HG03108 (cell line): ENCODE data around the gene TGFBR1.

Experiments used
- ATAC-seq: cut with Tn5 transposase; IDR thresholded peaks from one replicate; pipeline ENCODE4 v1.9.1; 2021; ENCODE audit warnings: moderate library complexity; ENCODE audit not compliant: unreplicated experiment

The TGFBR1 gene

DNA sequence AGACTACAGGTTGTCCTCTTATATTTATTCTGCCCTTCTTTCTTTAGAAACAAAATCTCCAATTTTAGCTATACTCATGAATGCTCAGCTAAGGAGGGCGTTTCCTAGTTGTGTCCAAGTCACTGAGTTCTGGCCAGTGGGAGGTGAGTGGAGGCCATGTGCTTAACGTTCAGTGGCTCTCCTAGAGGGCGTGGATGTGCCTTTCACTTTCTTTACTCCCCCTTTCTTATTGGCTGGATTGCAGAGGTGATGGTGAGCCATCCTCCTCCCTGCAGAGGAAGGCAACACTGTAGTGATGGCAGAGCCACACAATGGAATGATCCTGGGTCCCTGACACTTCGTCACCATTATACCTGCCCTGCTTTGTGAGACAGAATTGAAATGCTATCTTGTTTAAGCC, 62.2 kb downstream of the TGFBR1 start:
- no peak for ATAC-seq

DNA sequence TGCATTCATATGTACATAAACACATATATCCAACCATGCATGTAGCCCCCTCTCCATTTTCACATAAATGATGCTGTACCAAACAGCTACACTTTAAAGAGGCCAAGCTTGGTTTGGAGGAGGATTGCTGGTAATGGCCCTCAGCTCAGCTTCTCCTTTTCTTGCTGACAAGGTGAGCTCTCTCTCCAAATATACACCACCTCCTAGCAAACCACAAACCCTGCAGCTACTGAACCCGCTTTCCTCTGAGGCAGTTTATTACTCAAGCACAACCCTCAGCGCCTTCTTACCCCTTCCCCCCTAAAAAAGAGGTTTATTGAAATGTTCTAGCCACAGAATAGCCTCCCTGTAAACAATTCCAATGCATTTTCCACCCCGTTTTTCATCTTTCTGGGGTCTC, 62.8 kb downstream of the TGFBR1 start:
- no peak for ATAC-seq

DNA sequence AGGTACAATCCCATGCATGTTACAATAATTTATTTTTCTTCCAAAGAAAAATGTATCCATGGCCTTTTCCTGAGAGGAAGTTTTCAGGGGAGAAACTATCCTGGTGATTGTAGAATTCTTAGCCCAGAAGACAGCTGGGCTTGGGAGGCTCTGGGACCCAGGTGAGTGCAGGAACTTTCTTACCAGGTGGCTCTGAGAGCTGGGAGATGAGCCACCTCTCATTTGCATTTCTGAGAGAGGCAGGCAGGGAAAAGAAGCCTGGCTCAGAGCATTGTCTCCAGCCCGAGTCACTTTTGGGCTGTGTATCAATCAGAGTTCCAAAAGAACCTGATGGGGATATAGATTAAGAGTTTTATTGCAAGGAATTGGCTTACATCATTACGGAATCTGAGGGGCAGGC, 64.2 kb downstream of the TGFBR1 start:
- no peak for ATAC-seq

DNA sequence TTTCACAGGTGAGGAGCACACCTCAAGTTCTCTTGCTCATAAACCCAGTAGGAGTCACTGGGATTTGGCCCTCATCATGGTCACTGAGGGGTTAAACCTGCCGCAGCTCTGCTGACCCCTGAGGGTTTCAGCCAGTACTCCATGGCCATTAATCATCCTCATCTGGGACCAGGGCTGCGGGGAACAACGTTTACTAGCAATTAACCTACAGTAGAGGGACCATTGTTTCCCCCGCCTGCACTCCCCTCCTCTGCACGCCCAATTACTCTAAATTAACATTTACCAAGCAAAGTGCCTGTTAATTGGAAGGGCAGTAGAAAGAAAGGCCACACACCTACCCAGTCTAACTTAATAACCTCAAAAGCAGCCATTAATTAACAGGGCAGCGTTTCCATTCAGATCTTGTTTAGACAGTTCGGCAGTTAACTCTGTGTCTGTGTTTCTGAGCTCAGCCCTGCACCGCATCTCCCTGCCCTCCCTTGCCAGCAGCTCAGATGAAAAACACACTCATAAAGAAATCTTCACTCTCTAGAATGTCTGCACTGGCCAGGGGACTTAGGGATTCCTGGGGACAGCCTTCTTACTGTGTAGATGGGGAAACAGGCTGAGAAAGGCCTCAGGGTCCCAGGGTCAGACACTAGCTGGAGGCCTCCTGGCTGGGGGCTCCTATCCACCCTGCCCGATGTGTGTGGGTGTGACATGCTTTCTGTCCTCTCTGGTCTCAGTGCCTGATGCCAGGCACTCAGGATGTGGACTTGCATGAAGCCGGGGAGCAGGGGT, 65.3 kb downstream of the TGFBR1 start:
- ATAC-seq = no peak

DNA sequence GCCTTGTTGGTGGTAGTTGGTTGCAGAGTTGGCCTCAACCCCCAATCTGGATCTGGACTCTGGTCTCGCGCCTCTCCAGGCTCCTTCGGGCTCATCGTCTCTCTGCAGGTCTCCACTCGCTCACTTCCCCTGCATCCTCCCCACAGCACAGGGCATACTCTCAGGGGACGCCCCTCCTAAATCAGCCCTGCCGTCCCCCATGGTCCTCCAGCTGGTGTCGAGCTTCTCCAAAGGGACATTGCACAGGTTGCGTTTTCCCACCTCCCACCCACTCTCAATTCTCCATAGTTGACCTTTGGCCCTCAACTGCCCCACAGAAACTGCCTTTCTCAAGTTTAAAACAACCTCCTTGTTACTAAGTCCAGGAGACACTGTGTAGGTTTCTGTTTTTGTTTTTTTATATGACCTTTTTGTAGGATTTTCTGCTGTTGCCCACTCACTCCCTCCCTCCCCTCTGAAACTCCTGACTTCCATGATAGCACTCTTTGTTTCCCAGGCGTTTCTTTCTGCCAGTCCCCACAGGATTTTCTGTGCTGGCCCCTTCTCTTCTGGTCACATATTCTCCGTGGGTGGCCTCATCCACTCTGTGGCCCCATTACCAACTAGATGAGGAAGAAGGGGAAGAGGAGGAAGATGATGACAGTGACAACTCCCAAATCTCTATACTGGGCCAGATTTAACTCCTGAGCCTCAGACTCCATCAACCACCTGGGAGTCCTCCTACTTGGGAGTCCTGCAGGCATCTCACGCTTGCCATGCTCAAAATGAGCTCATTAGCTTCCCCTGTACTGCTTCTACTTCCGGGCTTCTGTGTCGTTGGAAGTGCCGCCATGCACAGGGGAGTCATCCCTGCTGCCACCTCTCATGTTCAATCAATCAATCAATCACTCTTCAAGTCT, 66.6 kb downstream of the TGFBR1 start:
- ATAC-seq = no peak

DNA sequence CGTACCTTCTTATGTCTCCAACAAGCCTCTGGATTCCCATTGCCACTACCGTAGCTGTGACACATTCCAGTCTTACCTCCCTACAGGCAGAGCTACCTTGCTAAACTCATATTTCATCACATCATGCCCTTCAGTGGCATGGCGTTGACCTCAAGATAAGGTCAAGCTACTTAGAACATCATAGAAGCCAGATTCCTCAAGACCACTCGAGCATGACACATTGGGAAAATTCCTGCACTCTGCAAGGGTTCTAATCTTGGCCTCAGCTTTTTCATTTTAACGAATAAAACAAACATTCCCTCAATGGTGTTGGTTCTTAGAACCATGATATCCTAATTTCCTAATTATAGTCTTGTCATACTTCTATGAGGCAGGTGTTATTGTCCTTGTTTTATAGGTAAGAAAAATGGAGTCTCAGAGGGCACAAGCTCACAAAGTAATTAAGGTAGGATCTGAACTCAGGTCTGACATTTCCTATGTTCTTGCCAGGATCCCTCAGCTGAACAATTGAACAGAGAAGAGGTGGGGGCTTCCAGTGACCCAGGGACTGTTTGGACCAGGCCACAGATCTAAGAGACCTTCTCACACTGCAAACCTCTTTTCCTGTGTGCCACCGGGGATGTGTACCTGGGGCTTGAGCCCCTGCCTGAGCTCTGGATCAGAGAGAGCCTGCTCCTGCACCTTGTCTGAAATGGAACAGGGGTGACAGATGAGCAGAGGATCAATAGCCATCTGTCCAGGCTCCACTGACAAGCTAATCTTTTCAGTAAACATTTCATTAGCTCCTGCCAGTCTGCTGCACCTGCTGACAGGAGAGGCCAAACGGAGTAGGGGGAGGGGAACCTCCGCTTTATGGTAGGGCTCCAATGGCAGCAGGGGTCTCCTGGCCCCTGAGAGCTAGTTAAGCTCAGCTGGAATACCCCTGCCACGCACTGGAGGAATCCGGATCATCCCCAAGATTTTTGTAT, 67.5 kb downstream of the TGFBR1 start:
- no peak for ATAC-seq

DNA sequence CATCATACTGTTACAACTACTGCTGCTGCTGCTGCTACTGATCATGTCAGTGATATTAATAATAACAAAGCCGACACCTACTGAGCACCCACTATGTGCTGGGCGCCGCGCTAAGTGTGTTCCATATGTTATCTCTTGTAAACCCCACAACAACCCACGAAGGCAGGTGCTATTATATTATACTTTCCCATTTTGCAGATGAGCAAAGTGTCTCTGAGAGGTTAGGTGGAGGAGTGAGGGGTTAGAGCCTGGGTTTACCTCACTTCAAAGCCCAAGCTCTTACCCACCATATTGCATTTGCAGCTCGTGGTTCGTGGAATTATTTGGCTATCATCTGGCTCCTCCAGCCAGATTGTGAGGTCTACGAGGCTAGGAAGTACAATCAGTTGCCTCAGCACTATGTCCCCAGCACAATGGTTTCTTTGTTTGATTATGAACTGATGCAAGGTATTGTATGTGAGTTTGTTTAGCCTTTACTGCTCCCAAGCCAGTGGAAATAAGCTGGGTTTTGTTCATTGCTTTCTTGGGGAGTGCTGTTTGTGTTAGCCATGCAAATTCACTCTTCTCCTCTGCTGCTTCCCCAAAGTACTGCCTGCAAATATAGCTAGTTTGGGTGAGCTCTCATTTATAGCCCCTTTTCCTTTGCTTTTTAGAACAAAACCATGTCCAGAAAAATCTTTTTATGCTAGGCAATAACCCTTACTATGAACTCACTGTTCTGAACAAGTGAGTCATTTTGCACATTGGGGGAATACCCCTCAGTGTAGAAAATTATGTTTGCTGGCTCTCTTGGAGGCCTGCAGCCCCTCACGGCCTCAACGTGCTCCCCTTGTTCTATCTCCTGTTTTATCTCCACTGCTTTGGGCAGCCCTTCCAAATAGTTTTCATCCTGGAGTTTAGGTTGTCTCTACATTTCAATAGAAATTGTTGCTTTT, 68.9 kb downstream of the TGFBR1 start:
- ATAC-seq = no peak

DNA sequence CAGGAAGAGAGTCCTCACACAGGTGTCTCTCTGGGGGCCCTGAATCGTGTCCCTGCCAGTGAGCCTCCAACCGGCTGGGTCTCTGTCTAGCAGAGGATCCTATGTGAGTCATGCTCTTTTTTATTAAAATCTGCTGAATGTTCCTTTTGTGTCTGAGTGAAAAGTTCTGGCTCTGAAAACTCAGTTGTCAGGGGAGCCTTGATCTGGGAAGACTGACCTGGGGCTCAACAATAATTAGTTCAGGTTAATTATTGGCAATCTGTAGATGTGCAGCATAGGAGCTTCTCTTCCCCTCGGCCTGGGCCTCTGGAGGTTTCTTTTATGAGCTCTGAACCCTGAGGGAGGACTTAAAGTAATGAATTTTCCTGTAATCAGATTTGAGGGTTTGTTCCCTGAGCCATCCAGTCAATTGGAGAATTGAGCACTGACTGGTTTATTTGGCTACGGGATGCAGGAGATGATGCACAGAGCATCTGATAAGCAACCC, 71.7 kb downstream of the TGFBR1 start:
- no peak for ATAC-seq

DNA sequence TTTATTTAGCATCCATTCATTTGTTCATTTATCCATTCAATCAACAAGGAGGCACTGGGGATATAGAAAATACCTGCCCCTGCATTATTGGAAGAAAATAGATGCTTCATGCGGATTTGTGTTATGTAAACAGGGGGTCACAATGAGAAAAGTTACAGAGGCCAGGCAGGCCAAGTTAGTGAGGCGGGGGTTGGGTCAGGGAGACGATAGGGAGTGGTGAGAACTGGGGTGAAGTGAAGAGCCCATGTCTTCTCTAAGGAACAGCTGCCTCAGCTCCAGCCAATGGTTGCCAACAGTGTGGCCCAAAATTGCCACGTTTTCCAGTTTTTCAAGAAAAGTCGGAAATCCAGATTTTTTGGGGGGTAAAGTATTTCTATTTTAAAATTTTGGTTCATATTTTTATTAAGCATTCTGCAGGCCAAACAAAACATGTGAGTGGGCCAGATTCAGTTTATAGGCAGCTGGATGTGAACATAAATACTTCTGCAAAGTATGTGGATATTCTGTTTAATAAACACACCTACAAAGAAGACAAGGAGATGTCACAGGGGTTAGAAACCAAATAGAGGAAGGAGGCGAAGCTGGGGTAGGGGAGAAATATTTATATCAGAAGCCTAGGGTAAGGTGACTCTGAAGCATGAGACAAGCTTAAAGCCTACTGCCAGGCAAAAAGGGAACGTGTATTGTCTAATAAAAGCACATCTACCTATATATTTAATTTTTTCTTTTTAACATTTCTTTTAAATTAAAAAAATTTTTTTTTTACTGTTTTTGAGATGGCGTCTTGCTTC, 72.9 kb downstream of the TGFBR1 start:
- no peak for ATAC-seq

DNA sequence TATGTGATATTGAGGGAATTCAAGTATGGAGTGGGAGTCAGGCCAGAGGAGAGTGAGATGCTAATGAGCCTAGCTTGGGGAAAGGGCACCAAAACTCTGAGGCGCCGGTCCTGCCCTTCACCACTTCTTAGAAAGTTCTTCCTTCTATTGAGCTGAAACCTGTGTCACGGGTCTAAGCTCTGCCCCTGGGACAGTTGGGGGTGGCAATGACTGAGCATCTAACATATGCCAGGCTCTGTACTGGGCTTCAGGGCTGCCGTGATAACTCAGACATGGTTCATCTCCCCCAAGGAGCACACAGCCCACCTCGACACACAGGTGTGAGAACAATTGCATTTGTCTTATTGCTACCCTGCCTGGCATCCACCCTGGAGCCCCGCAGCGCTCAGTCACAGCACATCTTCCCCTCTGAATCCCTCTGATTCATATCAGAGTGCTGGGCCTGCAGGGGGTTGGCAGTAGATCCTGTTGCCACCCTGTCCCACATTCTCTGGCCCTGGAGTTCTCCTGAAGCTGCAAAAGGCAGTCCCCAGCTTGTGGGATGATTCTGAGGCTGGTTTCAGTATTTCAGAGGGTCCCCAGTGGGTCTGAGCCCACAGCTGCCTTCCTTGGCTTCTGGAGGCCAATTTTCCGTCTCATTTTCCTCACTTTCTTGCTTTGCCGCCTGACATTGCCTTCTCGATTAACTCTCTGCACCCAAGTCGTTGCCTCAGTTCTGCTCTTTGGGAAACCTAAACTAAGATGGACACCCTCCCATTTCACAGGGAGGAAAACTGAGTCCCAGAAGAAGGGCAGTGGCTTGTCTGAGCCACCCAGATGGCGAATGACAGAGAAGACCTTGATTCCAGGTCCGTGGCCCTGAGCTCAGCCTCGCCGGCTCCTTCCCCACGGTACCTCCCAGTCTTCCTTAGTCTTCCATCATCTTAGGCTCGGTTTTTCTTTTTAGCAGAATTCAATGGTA, 74.3 kb downstream of the TGFBR1 start:
- ATAC-seq = no peak

DNA sequence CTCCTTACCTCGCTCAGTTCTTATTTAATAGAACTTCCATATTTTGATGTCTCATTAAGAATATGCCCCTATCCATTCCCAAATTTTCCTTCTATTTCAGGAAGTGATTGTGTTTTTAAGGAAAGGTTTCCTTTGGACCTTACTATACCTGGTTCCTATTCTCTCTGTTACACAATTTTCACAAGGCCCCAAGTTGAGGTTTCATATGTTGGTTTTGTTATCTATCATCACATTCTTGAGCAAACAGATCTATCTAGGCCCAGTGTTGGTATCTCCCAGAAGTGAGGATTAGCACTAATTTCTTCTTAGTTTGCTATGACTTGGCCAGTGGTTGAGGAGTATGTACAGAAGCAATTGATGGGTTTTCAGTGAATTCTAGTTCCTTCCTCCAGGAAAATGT, 75.3 kb downstream of the TGFBR1 start:
- ATAC-seq = peak; percentile 30

DNA sequence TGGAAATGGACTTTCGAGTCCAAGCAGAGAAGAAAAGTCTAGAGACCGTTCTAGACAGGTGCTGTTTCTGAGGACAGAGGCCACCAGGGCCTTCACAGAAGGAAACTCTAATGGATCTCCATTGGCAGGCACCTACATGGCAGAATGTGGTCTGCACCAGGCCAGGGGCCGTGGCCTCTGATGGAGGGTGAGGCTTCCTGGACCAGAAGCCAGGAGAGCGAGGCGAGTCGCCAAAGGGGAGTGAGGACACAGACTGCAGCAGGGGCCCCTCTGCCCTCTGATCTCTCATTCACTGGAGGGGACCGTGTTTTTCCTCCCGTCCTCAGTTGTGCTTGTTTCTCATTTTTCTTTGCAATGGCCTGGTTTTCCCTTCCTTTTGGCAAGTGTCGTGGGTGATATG, 75.7 kb downstream of the TGFBR1 start:
- no peak for ATAC-seq

DNA sequence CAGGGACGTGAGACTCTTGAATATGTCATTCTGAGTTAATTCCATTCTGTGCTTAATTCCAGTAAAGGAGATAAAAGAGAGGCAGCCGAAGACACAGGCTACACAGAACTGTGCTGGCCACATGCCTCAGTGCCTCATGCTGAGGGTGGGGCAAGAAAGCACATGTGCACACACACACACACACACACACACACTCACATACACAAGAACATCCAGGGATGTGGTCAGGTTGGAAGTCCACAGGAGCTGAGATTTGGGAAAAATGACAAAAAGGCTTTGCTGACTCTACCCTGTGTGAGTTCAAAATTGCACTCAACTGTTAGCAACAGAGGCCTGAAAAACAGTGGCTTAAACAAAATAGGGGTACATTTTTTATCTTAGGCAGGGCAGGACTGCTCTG, 76.3 kb downstream of the TGFBR1 start:
- no peak for ATAC-seq

DNA sequence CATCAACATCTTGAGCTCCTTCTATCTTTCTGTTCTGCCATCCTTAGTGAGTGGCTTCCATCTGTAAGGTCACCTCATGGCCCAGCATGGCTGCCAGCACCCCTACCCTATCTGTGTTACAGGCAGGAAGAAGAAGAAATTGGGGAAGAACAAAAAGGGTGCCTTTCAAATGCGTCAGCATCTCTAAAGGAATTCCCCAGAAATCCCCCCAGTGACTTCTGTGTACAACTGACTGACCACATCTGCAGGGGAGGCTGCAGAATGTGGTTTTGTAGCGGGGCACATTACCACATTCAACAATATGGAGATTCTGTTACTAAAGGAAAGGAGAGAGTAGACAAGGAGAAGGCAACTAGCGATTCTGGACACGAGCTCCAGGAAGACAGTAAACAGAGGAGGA, 76.7 kb downstream of the TGFBR1 start:
- ATAC-seq = no peak

DNA sequence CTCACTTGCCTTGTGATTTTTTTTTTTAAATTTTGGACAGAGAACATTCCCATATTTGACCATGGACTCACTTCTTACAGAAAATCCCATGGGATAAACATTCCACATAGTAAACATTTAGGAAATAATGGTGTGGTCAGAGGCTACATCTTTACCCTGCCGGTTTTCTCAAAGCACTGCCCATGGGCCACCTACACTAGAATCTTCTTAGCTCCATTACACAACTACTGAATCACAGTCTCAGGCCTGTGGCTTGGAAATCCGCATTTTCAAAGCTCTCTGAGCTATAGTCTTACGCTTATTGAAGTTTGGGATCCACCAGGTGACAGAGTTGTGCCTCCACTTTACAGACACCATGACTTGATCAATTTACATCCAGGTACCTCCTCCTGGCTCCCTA, 77.4 kb downstream of the TGFBR1 start:
- ATAC-seq = no peak

DNA sequence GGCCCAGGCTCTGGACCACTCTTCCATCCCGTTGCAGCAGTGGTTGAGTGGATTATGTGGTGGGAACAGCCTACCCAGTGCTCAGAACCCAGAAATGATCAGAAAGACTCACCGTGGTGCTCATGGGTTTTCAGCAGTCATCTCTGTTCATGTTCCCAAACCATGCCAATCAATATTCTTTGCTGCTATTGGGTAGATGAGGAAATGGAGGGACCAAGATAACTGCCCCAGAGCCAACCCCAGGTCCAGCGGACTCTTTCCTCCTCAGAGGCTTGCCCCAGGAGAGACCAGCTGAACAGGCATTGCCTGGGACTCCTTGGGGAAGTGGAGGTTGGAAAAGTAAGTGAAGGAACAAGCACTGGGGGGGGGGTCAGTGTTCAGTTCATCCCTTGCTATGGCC, 78.7 kb downstream of the TGFBR1 start:
- no peak for ATAC-seq

DNA sequence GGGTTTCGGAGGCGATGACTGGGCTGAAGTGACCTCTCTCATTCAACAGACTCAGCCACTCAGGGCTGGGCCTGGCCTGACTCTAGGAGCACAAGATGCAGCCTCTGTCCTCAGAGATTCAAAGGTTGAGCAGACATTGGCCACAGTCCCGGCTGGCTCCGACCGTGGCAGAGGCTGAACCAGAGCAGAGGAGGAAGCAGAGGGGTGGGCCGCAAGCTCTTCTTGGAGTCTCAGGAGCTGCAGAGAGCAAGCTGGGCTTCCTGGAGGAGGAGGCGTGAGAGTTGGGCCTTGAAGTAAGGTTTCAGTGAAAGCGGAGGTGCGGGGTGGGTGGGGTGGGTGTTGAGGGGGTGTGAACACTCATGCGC, 79.2 kb downstream of the TGFBR1 start:
- no peak for ATAC-seq
